ENCODE data around the gene MED9.

GRCh38 chr17:17447264-17447663 is 29.5 kb upstream of the MED9 start:
- TF ChIP-seq CTCF (IDR thresholded peaks at IDR 0.05; ENCODE audit: low read depth, low read length) = no peak
- no peak for TF ChIP-seq POLR2A (IDR thresholded peaks at IDR 0.05; ENCODE audit: extremely low read depth, insufficient read length)
- no peak for TF ChIP-seq MYC (IDR thresholded peaks at IDR 0.05; ENCODE audit: low read depth, low read length)
- TF ChIP-seq, protein P1, sequence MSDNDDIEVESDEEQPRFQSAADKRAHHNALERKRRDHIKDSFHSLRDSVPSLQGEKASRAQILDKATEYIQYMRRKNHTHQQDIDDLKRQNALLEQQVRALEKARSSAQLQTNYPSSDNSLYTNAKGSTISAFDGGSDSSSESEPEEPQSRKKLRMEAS (IDR thresholded peaks at IDR 0.05; ENCODE audit: low read depth, low read length) = no peak
